ENCODE measurements around the gene GNPTG.

GRCh38 chr16:1355591-1355990 lies 3.9 kb downstream of the GNPTG start:
- TF ChIP-seq CTCF (IDR thresholded peaks at IDR 0.05) (no peak), POLR2A (IDR thresholded peaks at IDR 0.05) (no peak)
